ENCODE results near the gene PGK1. TPM values are rescaled to one million over a fixed set of nuclear protein-coding genes. Genes with fewer than 3 reads are reported as not detected.
"Not testable (repeated sequence)": the region's sequence is repeated elsewhere in the genome, so short reads cannot be mapped to it uniquely, and the experiment has no call there.

Gene PGK1
- total RNA-seq, 1 experiment from 2014 or later: 492 TPM

GRCh38 chrX:78125781-78126180, 21.7 kb downstream of the PGK1 start:
- POLR2A ChIA-PET; ATAC-seq; H3K9ac ChIP-seq (ENCODE audit: low read length); DNase-seq (ENCODE audit: low read depth, low spot score); H3K9me3 ChIP-seq (ENCODE audit: control insufficient read depth in 1 of 2, insufficient read depth in 1 of 2, low read depth in 1 of 2, low read length in 2 of 2); H3K9me2 ChIP-seq (ENCODE audit: insufficient read depth); H3K4me3 ChIP-seq (replicated peaks in 1 of 2; ENCODE audit: low read depth in 1 of 2, low read length in 2 of 2); H3K27me3 ChIP-seq (ENCODE audit: insufficient read depth, low read length); H3K27ac ChIP-seq (ENCODE audit: low read depth, low read length); H3K4me2 ChIP-seq (ENCODE audit: low read length); BruUV-seq (replicated peaks); H3K4me1 ChIP-seq (ENCODE audit: control insufficient read depth in 1 of 2, insufficient read depth in 2 of 2, low read length in 2 of 2); intact Hi-C loops (cut with micrococcal nuclease); RAD21 ChIA-PET (ENCODE audit: low non-redundant PET in 1 of 2, low total read pairs in 2 of 2, uncharacterized antibody in 2 of 2, unreplicated experiment in 2 of 2); H2AFZ ChIP-seq (ENCODE audit: low read depth, low read length, poor library complexity, severe bottlenecking): not testable (repeated sequence)
- CTCF ChIA-PET: interaction anchor here (1.6 kb wide), 1 partner anchor 17 kb away, joined by 3 read pairs; no protein-coding TSS in a partner anchor
- H3K36me3 ChIP-seq (ENCODE audit: control insufficient read depth in 1 of 2, insufficient read depth in 2 of 2, low read length in 2 of 2): peaks cover 40 to 61% of the 10 kb centered on the region in 2 experiments
- peaks cover 47% of the 10 kb centered on the region for H3K79me2 ChIP-seq (ENCODE audit: insufficient read depth, low read length)
- peaks cover 15% of the 10 kb centered on the region; the same call in 1 of the 2 replicates for H4K20me1 ChIP-seq (ENCODE audit: insufficient read depth)

- CTCF ChIA-PET: no interaction called here
- intact Hi-C loops (cut with micrococcal nuclease): no loop called here
- Histone ChIP-seq H3K9me3 (ENCODE audit: control insufficient read depth in 1 of 2, insufficient read depth in 1 of 2, low read depth in 1 of 2, low read length in 2 of 2) (no peaks in the 10 kb centered on the region), H3K4me1 (ENCODE audit: control insufficient read depth in 1 of 2, insufficient read depth in 2 of 2, low read length in 2 of 2) (no peaks in the 10 kb centered on the region), H3K4me3 (replicated peaks in 1 of 2; ENCODE audit: low read depth in 1 of 2, low read length in 2 of 2) (no peak overlapping the region), H3K36me3 (ENCODE audit: control insufficient read depth in 1 of 2, insufficient read depth in 2 of 2, low read length in 2 of 2) (peaks cover 24 to 36% of the 10 kb centered on the region in 2 experiments), H2AFZ (ENCODE audit: low read depth, low read length, poor library complexity, severe bottlenecking) (no peak overlapping the region), H3K9ac (ENCODE audit: low read length) (no peak overlapping the region), H3K9me2 (ENCODE audit: insufficient read depth) (no peaks in the 10 kb centered on the region), H3K27me3 (ENCODE audit: insufficient read depth, low read length) (no peaks in the 10 kb centered on the region), H3K4me2 (ENCODE audit: low read length) (no peak overlapping the region), H3K27ac (ENCODE audit: low read depth, low read length) (no peak overlapping the region), H4K20me1 (ENCODE audit: insufficient read depth) (no peaks in the 10 kb centered on the region; the same call in 1 of the 2 replicates), H3K79me2 (ENCODE audit: insufficient read depth, low read length) (peaks cover 10% of the 10 kb centered on the region)
- ATAC-seq (no peak), DNase-seq (ENCODE audit: low read depth, low spot score) (no peak)
- no TSS peak for BruUV-seq (replicated peaks)
- POLR2A ChIA-PET: no interaction called here
- TF ChIP-seq EZH2 (IDR thresholded peaks at IDR 0.05): no peak
- no peak for TF ChIP-seq SRF (IDR thresholded peaks at IDR 0.05; ENCODE audit: low read depth)
- TF ChIP-seq JUND (IDR thresholded peaks at IDR 0.05): no peak
- no peak for TF ChIP-seq SP1 (IDR thresholded peaks at IDR 0.05; ENCODE audit: low read depth)
- no peak for TF ChIP-seq ZNF274 (IDR thresholded peaks at IDR 0.05; ENCODE audit: low read depth, low read length)
- no peak for TF ChIP-seq RAD21 (IDR thresholded peaks at IDR 0.05; ENCODE audit: low read depth)
- TF ChIP-seq ATF3 (IDR thresholded peaks at IDR 0.05): no peak
- TF ChIP-seq EZH2phosphoT487 (IDR thresholded peaks at IDR 0.05; ENCODE audit: borderline replicate concordance): no peak
- no peak for TF ChIP-seq CTCF (IDR thresholded peaks at IDR 0.05 in 2 of 3, conservative IDR thresholded peaks at IDR 0.05 in 1 of 3; ENCODE audit: borderline replicate concordance in 1 of 3, insufficient read depth in 1 of 3, low read depth in 2 of 3, low read length in 2 of 3)
- no peak for TF ChIP-seq TCF7L2 (IDR thresholded peaks at IDR 0.05; ENCODE audit: borderline replicate concordance, extremely low read depth, insufficient read depth, insufficient read length)
- TF ChIP-seq FOSL1 (IDR thresholded peaks at IDR 0.05; ENCODE audit: low read depth): no peak
- no peak for TF ChIP-seq ZBTB33 (IDR thresholded peaks at IDR 0.05; ENCODE audit: extremely low read depth, insufficient replicate concordance, low read length)
- TF ChIP-seq MAX (IDR thresholded peaks at IDR 0.05): no peak
- TF ChIP-seq ZFX (IDR thresholded peaks at IDR 0.05): no peak
- RAD21 ChIA-PET (ENCODE audit: low non-redundant PET in 1 of 2, low total read pairs in 2 of 2, uncharacterized antibody in 2 of 2, unreplicated experiment in 2 of 2): no interaction called here
Measured at GRCh38 chrX:78129714-78130113, 25.7 kb downstream of the PGK1 start.
